GM19395 (cell line): ENCODE results near the gene MASP2.
A peak's percentile ranks its signal among the peaks of the same experiment; 100 is the strongest.
"Not testable (repeated sequence)": the region's sequence is repeated elsewhere in the genome, so short reads cannot be mapped to it uniquely, and the experiment has no call there.

Source experiments
- ATAC-seq: cut with Tn5 transposase; IDR thresholded peaks from one replicate; pipeline ENCODE4 v1.9.1; 2021; ENCODE audit warnings: mild to moderate bottlenecking, moderate library complexity; ENCODE audit not compliant: unreplicated experiment

MASP2 gene

GRCh38 chr1:11046625-11047365, at the start of gene MASP2:
Gene MASP2 (minus strand): TSS chr1:11047239. CDS start chr1:11047207, 32 bp downstream.
- ATAC-seq, result no peak

GRCh38 chr1:11083784-11084183, 36.7 kb upstream of the MASP2 start:
- not testable (repeated sequence) for ATAC-seq

- ATAC-seq, result no peak
These were observed 33.9 kb upstream of the MASP2 start for GRCh38 chr1:11080931-11081330.

- no peak for ATAC-seq
These were observed 31.6 kb upstream of the MASP2 start for GRCh38 chr1:11078631-11079030.

GRCh38 chr1:11073398-11073797, 26.4 kb upstream of the MASP2 start:
- not testable (repeated sequence) for ATAC-seq

- no peak for ATAC-seq
These were observed 25.3 kb upstream of the MASP2 start for GRCh38 chr1:11072216-11072917.

- no peak for ATAC-seq
These were observed 24.6 kb upstream of the MASP2 start for GRCh38 chr1:11071463-11072215.

- ATAC-seq, result no peak
These were observed 23.8 kb upstream of the MASP2 start for GRCh38 chr1:11070876-11071275.

GRCh38 chr1:11068600-11069473, 21.8 kb upstream of the MASP2 start:
- no peak for ATAC-seq

GRCh38 chr1:11067716-11068599, 20.9 kb upstream of the MASP2 start:
- no peak for ATAC-seq

GRCh38 chr1:11065796-11066195, 18.8 kb upstream of the MASP2 start:
- no peak for ATAC-seq

GRCh38 chr1:11064942-11065341, 17.9 kb upstream of the MASP2 start:
- ATAC-seq, result no peak

- ATAC-seq, result not testable (repeated sequence)
These were observed 17.0 kb upstream of the MASP2 start for GRCh38 chr1:11063937-11064537.

- no peak for ATAC-seq
These were observed 15.9 kb upstream of the MASP2 start for GRCh38 chr1:11062965-11063401.

GRCh38 chr1:11061652-11062365, 14.8 kb upstream of the MASP2 start:
- no peak for ATAC-seq

- ATAC-seq, result peak; percentile 69
These were observed 13.2 kb upstream of the MASP2 start, which contains the start of gene SRM for GRCh38 chr1:11059968-11060830. Gene SRM (minus strand): TSS chr1:11060018. CDS start chr1:11059943, 75 bp downstream.

GRCh38 chr1:11059155-11059967, 12.3 kb upstream of the MASP2 start:
- ATAC-seq, result peak; percentile 18
